K562 (cell line): Measurements from ENCODE around the gene FERMT3. TPM values are rescaled to one million over a fixed set of nuclear protein-coding genes. Genes with fewer than 3 reads are reported as not detected.

Experiments
- ATAC-seq: fragments of 200-7000 bp; cut with Tn5 transposase; 3 replicates; pipeline ENCODE4 v1.9.1; 2020; ENCODE audit warnings: moderate library complexity
- BruUV-seq: library from RNA; stranded (reverse); fragments of 400-500 nt; replicated peaks from 2 replicates; lab custom pipeline; 2021; lab: Mats Ljungman, UMichigan
- CTCF ChIA-PET: fragments of 300-600 bp; formaldehyde crosslinking; extraction: SDS; loops from one replicate; lab custom pipeline; 2021; ENCODE audit warnings: low intra/inter-chr PET ratio; lab: Yijun Ruan, JAX
- POLR2A ChIA-PET: fragments of 300-600, 350-650 bp; sonication (Branson Sonifier 250); formaldehyde crosslinking; extraction: SDS; loops from one replicate; lab custom pipeline; 2021; ENCODE audit warnings: antibody characterized with exemption, inconsistent platforms; lab: Yijun Ruan, JAX
- DNase-seq, 4 experiments: peaks; one replicate each; pipeline versions ENCODE4 v3.0.0 to v3.0.0-alpha.2; 2011 to 2018; ENCODE audit warnings: low spot score in 3 of 4, mixed read lengths in 3 of 4; ENCODE audit errors: extremely low read depth in 1 of 4
- FAIRE-seq: peaks from 2 replicates; lab custom pipeline; 2011; peaks lifted over from hg19 to GRCh38; lab: Jason Lieb, UNC
- H2AFZ ChIP-seq: 2 replicates; pipeline ENCODE4 v1.6.0; 2011; ENCODE audit warnings: low read depth, low read length, control low read depth, inconsistent platforms
- H3K27ac ChIP-seq: fragments of 200-600 bp; 3 replicates; pipeline ENCODE4 v1.8.0; 2011; ENCODE audit warnings: low read depth, mild to moderate bottlenecking, control low read depth, inconsistent platforms, low read length, moderate library complexity, mixed read lengths; ENCODE audit errors: extremely low read depth
- H3K27me3 ChIP-seq, 2 experiments: fragments of 300-600 bp in 1 of 2; 2 replicates in 1 of 2; 3 replicates in 1 of 2; pipeline versions ENCODE4 v1.6.0 to v1.8.0; 2011; ENCODE audit warnings: inconsistent platforms in 2 of 2, low read length in 2 of 2, mild to moderate bottlenecking in 1 of 2, mixed read lengths in 1 of 2, moderate library complexity in 1 of 2; ENCODE audit not compliant: control insufficient read depth in 2 of 2, insufficient read depth in 2 of 2
- H3K36me3 ChIP-seq: fragments of 300-600 bp; 3 replicates; pipeline ENCODE4 v1.8.0; 2011; ENCODE audit warnings: mild to moderate bottlenecking, low read length, inconsistent platforms; ENCODE audit not compliant: control insufficient read depth, insufficient read depth
- H3K4me1 ChIP-seq, 2 experiments: fragments of 200-600 bp in 1 of 2; replicated peaks in 1 of 2; 2 replicates in 1 of 2; 3 replicates in 1 of 2; pipeline versions ENCODE4 v1.5.1 to v1.8.0; 2011; ENCODE audit warnings: inconsistent platforms in 2 of 2, low read length in 2 of 2, mild to moderate bottlenecking in 1 of 2, mixed read lengths in 1 of 2, moderate library complexity in 1 of 2; ENCODE audit not compliant: control insufficient read depth in 2 of 2, insufficient read depth in 2 of 2
- H3K4me2 ChIP-seq: 2 replicates; pipeline ENCODE4 v1.6.1; 2011; ENCODE audit warnings: low read length, control low read depth, inconsistent platforms, mixed read lengths; ENCODE audit not compliant: insufficient read depth
- H3K4me3 ChIP-seq: fragments of 200-600 bp; sonication (generic), shearing (Covaris generic); 2 replicates; pipeline ENCODE4 v1.5.1; 2016; ENCODE audit warnings: control low read depth, inconsistent platforms
- H3K79me2 ChIP-seq: fragments of 200-600 bp; 3 replicates; pipeline ENCODE4 v1.8.0; 2011; ENCODE audit warnings: low read length, inconsistent platforms; ENCODE audit not compliant: control insufficient read depth, insufficient read depth
- H3K9ac ChIP-seq, 2 experiments: 2 replicates each; pipeline versions ENCODE4 v1.6.0 to v1.6.1; 2011; ENCODE audit warnings: low read depth in 2 of 2, low read length in 2 of 2, control low read depth in 1 of 2, inconsistent platforms in 1 of 2, mild to moderate bottlenecking in 1 of 2, mixed read lengths in 1 of 2; ENCODE audit not compliant: insufficient read depth in 1 of 2
- H3K9me1 ChIP-seq: one replicate; pipeline ENCODE4 v1.6.0; 2011; ENCODE audit warnings: inconsistent platforms, mild to moderate bottlenecking, low read length, moderate library complexity; ENCODE audit not compliant: control insufficient read depth, insufficient read depth
- H3K9me3 ChIP-seq: replicated peaks from 2 replicates; pipeline ENCODE4 v1.5.1; 2011; ENCODE audit warnings: low read depth, low read length, inconsistent platforms; ENCODE audit not compliant: control insufficient read depth, insufficient read depth
- H4K20me1 ChIP-seq: replicated peaks from 2 replicates; pipeline ENCODE4 v1.6.1; 2011; ENCODE audit warnings: low read length, inconsistent platforms, mixed read lengths; ENCODE audit not compliant: control insufficient read depth, insufficient read depth
- FIP1L1 ChIP-seq: fragments of 200-400 bp; formaldehyde crosslinking; IDR thresholded peaks from 2 replicates; pipeline ENCODE4 v1.6.1; 2018; ENCODE audit warnings: mild to moderate bottlenecking, low read depth, low read length; ENCODE audit not compliant: poor library complexity, severe bottlenecking
- KDM1A ChIP-seq, 2 experiments: fragments of 450-650 bp; IDR thresholded peaks; 2 replicates each; pipeline ENCODE4 v1.6.1; 2016; ENCODE audit warnings: mild to moderate bottlenecking in 2 of 2
- RBFOX2 ChIP-seq: fragments of 200-400 bp; formaldehyde crosslinking; IDR thresholded peaks from 2 replicates; pipeline ENCODE4 v1.6.1; 2017; ENCODE audit warnings: low read depth, mild to moderate bottlenecking, low read length, moderate library complexity
- SUPT5H ChIP-seq: fragments of 450-650 bp; IDR thresholded peaks from 2 replicates; pipeline ENCODE4 v1.6.1; 2016
- WGBS: fragments of 100-300 bp; shearing (Covaris generic); methylation state at CpG from one replicate; pipeline ENCODE4 v1.1.6; 2016; ENCODE audit warnings: low coverage, mixed read lengths; ENCODE audit not compliant: insufficient coverage; ENCODE audit errors: missing lambda C conversion rate; 5-methylcytosine and 5-hydroxymethylcytosine counted together
- in situ Hi-C: fragments of 300-500 bp; cut with MboI; formaldehyde crosslinking; loops from 4 replicates; pipeline ENCODE4 v1.15.0; 2018; ENCODE audit warnings: inconsistent platforms, mixed read lengths
- intact Hi-C: fragments of 100-400 bp; cut with micrococcal nuclease; formaldehyde crosslinking; loops from 2 replicates; pipeline ENCODE4 v1.14.2; 2022
- polyA plus RNA-seq, 8 experiments: library from polyadenylated mRNA; depleted of rRNA in 4 of 8; stranded (reverse) in 5 of 8; unstranded in 3 of 8; fragments of >200 nt; fragmentation: Nextera tagmentation in 2 of 8; fragmentation: Illumina TruSeq in 1 of 8; extraction: Ambion mirVana in 2 of 8; extraction: Trizol in 1 of 8; gene quantifications; 2 replicates each; pipeline versions ENCODE4 v1.2.1 to v1.2.3, GENCODE V29; 2011 to 2014; ENCODE audit warnings: inconsistent platforms in 1 of 8, missing spikeins in 1 of 8
- total RNA-seq, 7 experiments: library from RNA; depleted of rRNA in 6 of 7; stranded (reverse); fragments of >200 nt in 6 of 7; fragmentation: Illumina TruSeq in 2 of 7; extraction: Trizol in 2 of 7; gene quantifications; 2 replicates each; pipeline versions ENCODE4 v1.2.1 to v1.2.3, GENCODE V29; 2011 to 2021; ENCODE audit warnings: low replicate concordance in 1 of 7

The FERMT3 gene
- total and polyA plus RNA-seq, 9 of the 15 experiments (the other 6 are each of a cell fraction or from before 2014, with no cell fraction given): 3.2 to 275 (median 79.7) TPM

DNA sequence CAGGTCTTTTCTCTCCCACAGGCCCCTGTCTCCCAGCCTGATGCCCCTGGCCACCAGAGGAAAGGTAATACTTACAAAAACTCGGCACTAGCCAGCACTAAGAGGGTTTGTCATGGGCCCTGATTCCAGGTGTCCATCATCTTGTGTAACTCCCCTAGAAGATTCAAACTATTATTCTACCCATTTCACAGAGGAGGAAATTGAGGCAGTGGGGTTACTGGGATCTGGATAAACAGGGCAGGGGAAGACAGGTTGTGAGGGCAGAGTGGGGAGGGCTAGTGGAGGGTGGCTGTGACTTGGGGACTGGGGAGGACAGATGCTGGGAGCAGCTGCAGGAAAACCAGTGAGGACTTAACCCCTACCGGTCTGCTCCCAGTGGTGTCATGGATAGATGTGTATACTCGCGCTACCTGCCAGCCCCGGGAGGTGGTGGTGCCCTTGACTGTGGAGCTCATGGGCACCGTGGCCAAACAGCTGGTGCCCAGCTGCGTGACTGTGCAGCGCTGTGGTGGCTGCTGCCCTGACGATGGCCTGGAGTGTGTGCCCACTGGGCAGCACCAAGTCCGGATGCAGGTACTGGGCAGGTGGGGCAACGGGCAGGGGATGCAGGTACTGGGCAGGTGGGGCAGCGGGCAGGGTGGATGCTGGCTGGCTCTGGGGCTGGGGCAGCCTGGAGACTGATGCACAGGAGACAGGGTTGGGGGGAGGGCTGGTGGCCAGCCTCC lies 29.1 kb downstream of the FERMT3 start (continued):
- TF ChIP-seq KDM1A (IDR thresholded peaks at IDR 0.05) (peak in 1 of 2 experiments; percentile 91; a peak in 3 of 4 replicates), FIP1L1 (no peak)

DNA sequence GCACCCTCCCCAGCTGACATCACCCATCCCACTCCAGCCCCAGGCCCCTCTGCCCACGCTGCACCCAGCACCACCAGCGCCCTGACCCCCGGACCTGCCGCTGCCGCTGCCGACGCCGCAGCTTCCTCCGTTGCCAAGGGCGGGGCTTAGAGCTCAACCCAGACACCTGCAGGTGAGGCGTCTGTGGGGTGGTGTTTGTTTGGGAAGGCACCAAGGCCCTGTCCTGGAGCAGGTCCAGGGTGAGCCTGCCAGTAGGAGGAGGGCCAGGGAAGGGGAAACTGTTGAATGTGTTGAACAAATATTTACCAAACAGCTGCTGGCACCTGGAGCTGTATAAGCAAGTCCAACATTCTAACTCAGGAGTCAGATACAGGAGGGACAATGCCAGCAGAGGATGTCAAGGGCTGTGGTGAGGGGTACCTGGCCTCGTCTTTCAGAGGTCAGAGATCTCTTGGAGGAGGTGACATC lies 31.0 kb downstream of the FERMT3 start:
- in situ Hi-C loops: no loop called here
- Histone ChIP-seq H3K9me3 (no peaks in the 10 kb centered on the region), H3K27me3 (no peaks in the 10 kb centered on the region), H3K9ac (no peak overlapping the region), H3K79me2 (peaks cover 43% of the 10 kb centered on the region), H2AFZ (no peak overlapping the region), H3K27ac (0 out of 3 replicates have a peak overlapping the region, but pooled peaks have one; percentile 12), H4K20me1 (0 out of 2 replicates have a peak, but pooled peaks cover 3% of the 10 kb centered on the region), H3K36me3 (peaks cover 44% of the 10 kb centered on the region; the same call in 2 of the 3 replicates), H3K4me2 (no peak overlapping the region), H3K9me1 (no peaks in the 10 kb centered on the region), H3K4me3 (no peak overlapping the region), H3K4me1 (peaks cover 23 to 61% of the 10 kb centered on the region in 2 experiments)
- FAIRE-seq (no peak), DNase-seq (no peak), ATAC-seq (no peak)
- TF ChIP-seq SUPT5H (no peak), RBFOX2 (peak; percentile 44; the same call in 1 of the 2 replicates)
- ChIA-PET POLR2A (interaction anchor here (1.0 to 1.6 kb wide), 3 partner anchors 13 to 31 kb away, joined by 3 to 9 read pairs (median 3); no protein-coding TSS in a partner anchor), CTCF (no interaction called here)
- 82% methylated on average over 10 of the region's 12 CpGs for WGBS
- no TSS peak for BruUV-seq
- intact Hi-C loops: no loop called here
